B cell (primary cell): Measurements from ENCODE around the gene PRLHR. TPM values are rescaled to one million over a fixed set of nuclear protein-coding genes. Genes with fewer than 3 reads are reported as not detected.

ENCODE experiments used
- ATAC-seq: fragments of 200-7000 bp; cut with Tn5 transposase; one replicate; pipeline ENCODE4 v1.10.0; 2021; ENCODE audit warnings: low read depth, mild to moderate bottlenecking, moderate number of reproducible peaks, moderate library complexity
- CTCF ChIA-PET: fragments of 350-600 bp; sonication (Branson Sonifier 250); formaldehyde crosslinking; loops from one replicate; lab custom pipeline; 2021; ENCODE audit warnings: antibody characterized with exemption, inconsistent platforms; lab: Charles Lee
- POLR2A ChIA-PET: fragments of 350-600 bp; sonication (Branson Sonifier 250); formaldehyde crosslinking; loops from one replicate; lab custom pipeline; 2021; ENCODE audit warnings: antibody characterized with exemption; lab: Charles Lee
- DNase-seq: peaks from one replicate; pipeline ENCODE4 v3.0.0; 2013
- H2AFZ ChIP-seq: 2 replicates; pipeline ENCODE4 v1.6.1; 2012; ENCODE audit warnings: mild to moderate bottlenecking, low read depth, low read length; ENCODE audit not compliant: insufficient read depth, poor library complexity, severe bottlenecking
- H3K27ac ChIP-seq, 2 donors: 1 replicate in 1 of 2; 2 replicates in 1 of 2; pipeline ENCODE4 v1.5.1; 2012 to 2013; ENCODE audit warnings: low read length in 2 of 2, mild to moderate bottlenecking in 2 of 2, moderate library complexity in 1 of 2
- H3K27me3 ChIP-seq, 4 experiments: fragments of 200-600 bp in 1 of 4; sonication (generic) in 1 of 4; replicated peaks in 1 of 4; 1 replicate in 2 of 4; 2 replicates in 2 of 4; pipeline versions ENCODE4 v1.6.1 to v1.7.0; 2013 to 2016; ENCODE audit warnings: low read length in 3 of 4, mild to moderate bottlenecking in 2 of 4, mixed read lengths in 1 of 4, moderate library complexity in 1 of 4; ENCODE audit not compliant: insufficient read depth in 4 of 4, control insufficient read depth in 3 of 4; ENCODE audit errors: control extremely low read depth in 1 of 4
- H3K36me3 ChIP-seq, 2 experiments: replicated peaks in 1 of 2; 1 replicate in 1 of 2; 2 replicates in 1 of 2; pipeline versions ENCODE4 v1.6.1 to v1.7.1; 2013; ENCODE audit warnings: low read length in 1 of 2; ENCODE audit not compliant: insufficient read depth in 2 of 2, control insufficient read depth in 1 of 2; ENCODE audit errors: control extremely low read depth in 1 of 2, extremely low read depth in 1 of 2
- H3K4me1 ChIP-seq, 2 donors: fragments of 200-600 bp in 1 of 2; sonication (generic) in 1 of 2; 1 replicate in 1 of 2; 2 replicates in 1 of 2; pipeline versions ENCODE4 v1.5.1 to v1.6.1; 2013 to 2017; ENCODE audit warnings: low read length in 2 of 2; ENCODE audit not compliant: control insufficient read depth in 2 of 2, insufficient read depth in 2 of 2
- H3K4me2 ChIP-seq: replicated peaks from 2 replicates; pipeline ENCODE3; 2012; ENCODE audit warnings: mild to moderate bottlenecking, low read depth, low read length; ENCODE audit not compliant: poor library complexity, severe bottlenecking
- H3K4me3 ChIP-seq, 5 experiments: fragments of 200-600 bp in 1 of 5; sonication (generic) in 1 of 5; 1 replicate in 3 of 5; 2 replicates in 2 of 5; pipeline versions ENCODE4 v1.5.1 to v1.7.0; 2011 to 2016; ENCODE audit warnings: low read length in 4 of 5, mild to moderate bottlenecking in 4 of 5, low read depth in 2 of 5, control low read depth in 1 of 5, moderate library complexity in 1 of 5; ENCODE audit not compliant: insufficient read depth in 1 of 5; ENCODE audit errors: control extremely low read depth in 1 of 5, extremely low read depth in 1 of 5
- H3K79me2 ChIP-seq: fragments of 200-600 bp; sonication (generic); one replicate; pipeline ENCODE4 v1.6.0; 2016; ENCODE audit warnings: low read length; ENCODE audit not compliant: control insufficient read depth, insufficient read depth
- H3K9ac ChIP-seq: fragments of 200-600 bp; sonication (generic); 2 replicates; pipeline ENCODE4 v1.6.1; 2017; ENCODE audit warnings: mild to moderate bottlenecking, low read length, moderate library complexity
- H3K9me3 ChIP-seq, 3 donors: one replicate each; pipeline versions ENCODE4 v1.6.1 to v1.7.1; 2013; ENCODE audit warnings: low read length in 2 of 3; ENCODE audit not compliant: control insufficient read depth in 2 of 3, insufficient read depth in 1 of 3; ENCODE audit errors: control extremely low read depth in 1 of 3
- H4K20me1 ChIP-seq: 2 replicates; pipeline ENCODE4 v1.6.0; 2012; ENCODE audit warnings: mild to moderate bottlenecking, low read length; ENCODE audit not compliant: insufficient read depth, control insufficient read depth, poor library complexity, severe bottlenecking
- H3K27ac Mint-ChIP-seq: one replicate; pipeline ENCODE4 v1.8.0; 2021; ENCODE audit warnings: mixed read lengths
- H3K27me3 Mint-ChIP-seq: one replicate; pipeline ENCODE4 v1.8.0; 2021; ENCODE audit warnings: mixed read lengths
- H3K4me1 Mint-ChIP-seq: one replicate; pipeline ENCODE4 v1.8.0; 2021; ENCODE audit warnings: mixed read lengths
- H3K4me3 Mint-ChIP-seq: one replicate; pipeline ENCODE4 v1.8.0; 2021; ENCODE audit warnings: mixed read lengths
- H3K9me3 Mint-ChIP-seq: one replicate; pipeline ENCODE4 v1.8.0; 2022; ENCODE audit warnings: mixed read lengths; ENCODE audit not compliant: insufficient read depth
- CTCF ChIP-seq: fragments of 200-600 bp; IDR thresholded peaks from one replicate; pipeline ENCODE4 v1.8.0; 2022; ENCODE audit warnings: antibody characterized with exemption, mild to moderate bottlenecking
- EZH2 ChIP-seq: IDR thresholded peaks from 2 replicates; pipeline ENCODE4 v1.6.1; 2012; ENCODE audit warnings: borderline replicate concordance, low read depth, mild to moderate bottlenecking, moderate library complexity, low read length; ENCODE audit not compliant: insufficient read depth, poor library complexity, severe bottlenecking
- WGBS: methylation state at CpG from one replicate; pipeline ENCODE4 v1.1.5; 2013; ENCODE audit warnings: missing lambda C conversion rate; ENCODE audit not compliant: insufficient coverage; 5-methylcytosine and 5-hydroxymethylcytosine counted together
- intact Hi-C: fragments of 100-400 bp; cut with micrococcal nuclease; formaldehyde crosslinking; loops from one replicate; pipeline ENCODE4 v1.10.0; 2022
- polyA plus RNA-seq: library from polyadenylated mRNA; depleted of rRNA; stranded (reverse); fragments of >200 nt; gene quantifications from 2 replicates; pipeline ENCODE4 v1.2.3, GENCODE V29; 2012
- total RNA-seq, 2 donors: library from RNA; stranded (reverse); fragments of 120-200 nt in 1 of 2; gene quantifications; 1 replicate in 1 of 2; 2 replicates in 1 of 2; pipeline versions ENCODE4 v1.2.3 to v1.2.4, GENCODE V29; 2013 to 2022

PRLHR gene
- total and polyA plus RNA-seq, 2 donors (not counting 1 experiment from before 2014, with no cell fraction given) = not detected

- Histone ChIP-seq H3K4me3 (no peak overlapping the region), H3K4me1 (no peaks in the 10 kb centered on the region), H3K9ac (no peak overlapping the region), H3K27ac (no peak overlapping the region), H3K36me3 (no peaks in the 10 kb centered on the region), H3K4me2 (no peak overlapping the region), H3K27me3 (peaks cover 0 to 17% (median 0%) of the 10 kb centered on the region in 4 experiments), H4K20me1 (no peaks in the 10 kb centered on the region), H2AFZ (no peak overlapping the region), H3K79me2 (no peaks in the 10 kb centered on the region), H3K9me3 (no peaks in the 10 kb centered on the region)
- no peak for ATAC-seq
- peaks cover 37% of the 10 kb centered on the region for H3K27me3 Mint-ChIP-seq
- ChIA-PET POLR2A (no interaction called here), CTCF (interaction anchor here (0.6 kb wide), 1 partner anchor 60 kb away, joined by 3 read pairs; no protein-coding TSS in a partner anchor)
- no peak for DNase-seq
- no peaks in the 10 kb centered on the region for H3K4me1 Mint-ChIP-seq
- H3K4me3 Mint-ChIP-seq = no peak overlapping the region
- no peaks in the 10 kb centered on the region for H3K9me3 Mint-ChIP-seq
- no peak overlapping the region for H3K27ac Mint-ChIP-seq
- intact Hi-C loops = no loop called here
- no peak for TF ChIP-seq EZH2
- TF ChIP-seq CTCF = no peak
Measured at GRCh38 chr10:118628397-118628796, 32.9 kb upstream of the PRLHR start.

- ATAC-seq (no peak), DNase-seq (no peak)
- Mint-ChIP-seq H3K4me3 (no peak overlapping the region), H3K9me3 (no peaks in the 10 kb centered on the region), H3K27me3 (peaks cover 44% of the 10 kb centered on the region), H3K27ac (no peak overlapping the region), H3K4me1 (no peaks in the 10 kb centered on the region)
- Histone ChIP-seq H3K27ac (no peak overlapping the region), H3K27me3 (peaks cover 0 to 14% (median 0%) of the 10 kb centered on the region in 4 experiments), H4K20me1 (no peaks in the 10 kb centered on the region), H3K9me3 (no peaks in the 10 kb centered on the region), H3K79me2 (no peaks in the 10 kb centered on the region), H3K36me3 (no peaks in the 10 kb centered on the region), H3K4me2 (no peak overlapping the region), H2AFZ (no peak overlapping the region), H3K4me1 (no peaks in the 10 kb centered on the region), H3K9ac (no peak overlapping the region), H3K4me3 (no peak overlapping the region)
- intact Hi-C loops = no loop called here
- POLR2A ChIA-PET = no interaction called here
- CTCF ChIA-PET = interaction anchor here (0.6 kb wide), 1 partner anchor 48 kb away, joined by 3 read pairs; no protein-coding TSS in a partner anchor
- WGBS = 57% methylated on average over 3 of the region's 3 CpGs
- TF ChIP-seq CTCF (no peak), EZH2 (no peak)
Measured at GRCh38 chr10:118626953-118627352, 31.5 kb upstream of the PRLHR start.
